ENCODE results near the gene MYCBP. TPM values are rescaled to one million over a fixed set of nuclear protein-coding genes. Genes with fewer than 3 reads are reported as not detected.
"Not testable (repeated sequence)": the region's sequence is repeated elsewhere in the genome, so short reads cannot be mapped to it uniquely, and the experiment has no call there.

MYCBP gene
- polyA plus RNA-seq, 4 donors: 26.8 to 42.2 (median 34.7) TPM

DNA sequence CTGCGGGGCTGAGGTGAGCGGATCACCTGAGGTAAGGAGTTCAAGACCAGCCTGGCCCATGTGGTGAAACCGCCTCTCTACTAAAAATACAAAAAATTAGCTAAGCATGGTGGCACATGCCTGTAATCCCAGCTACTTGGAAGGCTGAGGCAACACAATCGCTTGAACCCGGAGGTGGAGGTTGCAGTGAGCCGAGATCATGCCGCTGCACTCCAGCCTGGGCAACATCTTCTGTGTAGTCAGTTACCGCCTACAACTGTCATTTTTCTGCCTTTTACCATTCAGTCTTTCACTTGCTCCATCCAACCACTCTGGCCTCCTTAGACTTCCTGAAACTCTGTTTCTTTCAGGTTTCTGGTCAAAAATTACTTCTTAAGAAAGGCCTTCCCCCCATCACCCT, 2.2 kb downstream of the MYCBP start:
- no peak for DNase-seq (ENCODE audit: low read depth in 4 of 4, low spot score in 2 of 4)

DNA sequence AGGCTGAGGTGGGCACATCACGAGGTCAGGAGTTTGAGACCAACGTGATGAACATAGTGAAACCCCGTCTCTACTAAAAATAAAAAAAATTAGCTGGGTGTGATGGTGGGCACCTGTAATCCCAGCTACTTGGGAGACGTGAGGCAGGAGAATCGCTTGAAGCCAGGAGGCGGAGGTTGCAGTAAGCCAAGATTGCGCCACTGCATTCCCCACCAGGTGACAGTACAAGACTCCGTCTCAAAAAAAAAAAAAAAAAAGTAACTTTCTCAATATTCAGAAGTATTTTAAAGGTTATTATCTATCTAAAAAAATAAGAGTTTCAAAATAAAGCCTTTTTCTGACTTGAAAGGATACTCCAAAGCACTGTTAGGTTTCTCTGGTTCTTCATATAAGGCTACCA, 5.9 kb downstream of the MYCBP start:
- DNase-seq (ENCODE audit: low read depth in 4 of 4, low spot score in 2 of 4): no peak

DNA sequence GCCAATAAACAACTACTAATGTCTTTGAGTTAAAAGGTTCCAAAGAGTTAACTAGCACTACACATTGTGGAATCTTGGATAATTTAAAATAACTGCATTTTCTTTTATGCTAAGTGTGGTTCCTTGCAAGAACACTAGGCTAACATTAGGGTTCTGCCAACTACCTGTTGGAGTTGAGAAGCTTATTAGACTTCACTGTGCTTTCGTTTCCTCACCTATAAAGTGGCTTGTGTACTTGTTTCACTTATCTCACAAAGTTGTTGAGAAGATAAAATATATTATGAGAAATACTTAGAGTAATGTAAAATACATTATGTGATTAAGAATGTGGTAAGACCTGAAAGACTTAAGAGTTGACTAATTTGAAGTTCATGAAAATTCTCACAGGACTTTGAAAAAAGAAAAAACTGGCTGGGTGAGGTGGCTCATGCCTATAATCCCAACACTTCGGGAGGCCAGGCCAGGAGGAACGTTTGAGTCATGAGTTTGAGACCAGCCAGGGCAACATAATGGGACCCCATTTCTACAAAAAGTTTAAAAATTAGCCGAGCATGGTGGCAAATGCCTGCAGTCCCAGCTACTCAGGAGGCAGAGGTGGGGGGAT, 7.9 kb downstream of the MYCBP start:
- no peak for DNase-seq (ENCODE audit: low read depth in 4 of 4, low spot score in 2 of 4)

DNA sequence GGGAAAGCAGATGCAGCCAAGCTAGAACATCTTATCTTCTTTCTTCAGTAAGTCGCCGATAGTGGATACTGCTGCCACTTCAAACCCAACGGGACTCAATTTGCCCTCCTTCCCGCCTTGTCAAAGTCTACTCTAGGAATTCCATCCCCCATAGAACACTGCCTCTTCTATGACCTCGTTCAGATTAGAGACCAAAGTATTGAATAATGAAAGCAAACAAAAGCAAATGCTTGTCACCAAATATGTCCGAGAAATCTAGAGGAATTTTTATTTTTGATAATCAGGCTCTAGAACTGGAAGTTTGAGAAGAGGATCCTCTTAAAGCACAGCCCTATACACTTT, 12.7 kb downstream of the MYCBP start:
- no peak for DNase-seq (ENCODE audit: low read depth in 4 of 4, low spot score in 2 of 4)

DNA sequence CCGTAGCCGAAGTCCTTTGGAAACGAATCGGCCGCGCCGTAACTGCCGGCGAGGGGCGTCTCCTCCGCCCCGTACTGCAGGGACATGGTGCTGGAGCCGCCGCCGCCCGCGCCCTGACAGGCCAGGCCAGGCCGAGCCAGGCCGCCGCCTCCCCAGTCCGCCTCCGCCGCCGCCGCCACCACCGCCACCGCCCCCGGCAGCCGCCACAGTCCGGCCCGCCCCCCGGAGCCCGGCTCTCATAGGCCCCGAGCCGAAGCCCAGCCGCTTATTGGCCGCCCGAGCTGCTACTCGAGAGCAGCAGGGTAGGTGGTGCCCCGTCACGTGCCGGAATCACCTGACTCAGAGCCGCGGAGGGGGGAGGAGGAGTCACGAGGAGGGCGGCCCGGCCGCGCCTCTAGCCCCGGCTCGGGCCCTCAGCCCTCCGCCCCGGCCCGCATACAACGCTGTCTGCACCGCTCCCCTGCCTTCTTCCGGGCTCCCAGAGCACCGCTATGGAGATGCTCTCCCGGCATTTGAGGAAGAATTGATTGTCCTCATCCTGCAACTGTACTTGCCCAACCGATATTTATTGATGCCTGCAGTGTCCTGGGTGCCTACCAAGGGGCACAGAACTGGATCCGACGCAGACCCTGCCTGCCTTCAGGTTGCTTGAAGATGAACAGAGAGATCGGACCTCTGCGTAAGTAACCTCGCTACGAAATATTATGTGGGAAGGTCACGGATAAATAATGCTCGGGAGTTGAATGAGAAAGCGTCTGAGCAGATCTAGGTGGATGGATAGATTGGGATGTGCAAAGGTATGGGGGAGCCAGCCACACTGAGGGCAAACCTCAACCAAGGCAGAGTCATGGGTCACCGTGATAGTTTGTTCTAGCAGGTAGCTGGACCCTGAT, 13.3 kb downstream of the MYCBP start, which contains the start of gene RRAGC:
Gene RRAGC (minus strand): TSS at position 212 of the 893 bp plus-strand sequence. CDS start 126 bp downstream, at position 86.
- DNase-seq (ENCODE audit: low read depth in 4 of 4, low spot score in 2 of 4): peak; percentile 70 to 97 (median 92)

DNA sequence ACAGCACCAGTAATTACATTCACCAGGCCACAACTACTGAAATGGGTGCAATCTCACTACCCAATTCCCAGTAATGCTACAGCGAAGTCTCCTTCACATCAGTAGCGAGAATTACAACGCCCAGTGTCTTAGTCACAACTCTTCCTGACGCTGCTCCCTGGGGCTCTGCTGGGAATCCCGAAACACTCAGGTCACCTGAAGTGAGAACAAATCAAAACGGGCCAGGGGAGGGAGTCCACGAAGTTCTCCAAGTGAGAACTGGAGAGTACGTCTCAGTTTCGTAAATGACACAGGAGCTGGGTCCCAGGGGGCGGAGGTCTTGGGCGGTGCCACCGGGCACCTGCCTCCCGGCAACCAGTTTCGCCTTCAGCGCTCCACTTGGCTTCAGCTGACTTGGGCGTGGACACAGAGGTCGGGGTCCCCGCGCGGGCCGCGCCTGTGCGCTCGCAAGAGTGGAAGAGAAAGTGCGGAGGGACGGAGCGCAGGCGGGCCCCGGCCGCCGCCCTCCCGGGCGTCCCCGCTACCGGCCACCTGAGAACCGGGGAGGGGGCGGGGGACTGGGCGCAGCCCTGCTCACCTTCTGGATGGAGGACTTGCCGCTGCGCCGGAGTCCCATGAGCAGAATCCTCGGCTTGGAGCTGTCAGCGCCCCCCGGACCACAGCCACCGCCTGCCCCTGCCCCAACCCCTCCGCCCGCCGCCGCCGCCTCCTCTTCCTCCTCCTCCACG, 14.2 kb downstream of the MYCBP start:
- peak in 1 of 4 donors; percentile 41 for DNase-seq (ENCODE audit: low read depth in 4 of 4, low spot score in 2 of 4)

DNA sequence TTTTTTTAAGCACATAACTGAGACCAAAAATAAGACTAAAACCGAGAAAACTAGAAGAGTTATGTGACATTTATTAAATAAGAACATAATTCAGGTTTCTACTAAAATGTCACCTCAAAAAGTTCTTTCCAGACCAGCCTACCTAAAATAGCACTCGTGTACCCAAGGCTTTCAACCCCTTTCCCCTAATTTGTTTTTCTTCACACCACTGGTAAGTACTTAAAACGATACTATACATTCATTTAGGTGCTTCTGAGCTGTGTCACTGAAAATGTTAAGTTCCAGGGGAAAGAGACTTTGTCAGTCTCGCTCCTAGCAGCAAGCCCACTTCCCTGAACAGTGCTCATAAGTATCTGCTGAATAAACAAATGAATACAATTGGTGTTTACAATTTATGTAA, 20.4 kb downstream of the MYCBP start:
- DNase-seq (ENCODE audit: low read depth in 4 of 4, low spot score in 2 of 4): no peak

DNA sequence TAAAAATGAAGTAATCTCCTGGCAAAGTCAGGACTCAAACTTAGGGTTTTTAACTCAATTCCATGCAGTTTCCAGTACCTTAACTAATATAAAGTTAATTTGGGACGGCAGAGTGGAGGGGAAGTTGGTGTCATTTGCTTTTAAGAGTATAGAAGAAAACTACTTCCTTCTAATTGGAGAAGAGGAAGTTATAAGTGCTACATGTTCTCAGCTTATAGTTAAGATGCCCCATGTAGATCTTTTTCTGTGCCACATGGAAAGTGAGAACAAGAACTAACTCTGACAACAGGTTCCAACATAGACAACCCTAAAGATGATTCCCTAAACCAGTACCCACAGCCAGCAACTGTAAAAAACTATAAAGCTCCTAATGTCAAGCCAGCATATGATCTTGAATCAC, 25.1 kb downstream of the MYCBP start:
- no peak for DNase-seq (ENCODE audit: low read depth in 4 of 4, low spot score in 2 of 4)

DNA sequence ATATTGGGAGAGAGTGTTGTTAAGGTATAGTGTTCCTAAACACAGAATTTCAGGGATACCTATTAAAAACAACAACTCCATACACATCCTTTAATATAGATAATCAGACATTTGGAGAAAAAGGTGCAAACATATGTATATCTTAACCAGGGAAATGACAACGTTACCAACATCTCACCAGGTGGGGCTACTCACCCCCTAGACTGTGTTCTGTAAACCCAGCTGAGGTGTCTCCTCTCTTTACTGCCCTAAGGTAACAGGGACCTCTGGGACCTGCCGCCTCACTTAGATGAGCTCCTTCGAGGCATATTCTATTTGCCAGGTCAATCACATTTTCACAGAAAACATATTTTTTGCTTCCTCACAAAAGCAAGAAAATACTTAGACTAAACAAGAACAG, 26.9 kb downstream of the MYCBP start:
- no peak for DNase-seq (ENCODE audit: low read depth in 4 of 4, low spot score in 2 of 4)

DNA sequence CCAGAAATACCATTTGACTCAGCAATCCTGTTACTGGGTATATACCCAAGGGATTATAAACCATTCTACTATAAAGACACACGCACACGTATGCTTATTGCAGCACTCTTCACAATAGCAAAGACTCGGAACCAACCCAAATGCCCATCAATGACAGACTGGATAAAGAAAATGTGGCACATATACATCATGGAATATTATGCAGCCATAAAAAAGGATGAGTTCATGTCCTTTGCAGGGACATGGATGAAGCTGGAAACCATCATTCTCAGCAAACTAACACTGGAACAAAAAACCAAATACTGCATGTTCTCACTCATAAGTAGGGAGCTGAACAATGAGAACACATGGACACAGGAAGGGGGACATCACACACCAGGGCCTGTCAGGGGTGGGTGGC, 28.1 kb downstream of the MYCBP start:
- not testable (repeated sequence) for DNase-seq (ENCODE audit: low read depth in 4 of 4, low spot score in 2 of 4)

DNA sequence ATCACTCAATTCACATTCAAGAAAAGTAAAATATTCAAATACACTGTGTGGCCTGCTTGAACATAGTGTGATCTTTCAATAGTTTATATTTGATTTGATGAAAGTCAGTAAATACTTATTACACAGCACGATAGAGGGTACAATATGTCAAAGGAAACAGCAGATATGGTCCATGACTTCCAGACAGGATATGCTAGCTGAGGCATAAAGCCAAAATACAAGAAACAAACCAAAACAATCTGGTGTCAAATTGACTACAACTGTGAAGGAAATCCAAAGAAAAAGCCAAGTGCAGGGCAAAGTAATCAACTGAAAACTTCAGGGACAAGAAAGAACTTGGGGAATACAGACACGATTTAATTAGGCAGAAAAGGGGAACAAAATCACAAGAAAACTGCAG, 32.9 kb downstream of the MYCBP start:
- no peak for DNase-seq (ENCODE audit: low read depth in 4 of 4, low spot score in 2 of 4)

DNA sequence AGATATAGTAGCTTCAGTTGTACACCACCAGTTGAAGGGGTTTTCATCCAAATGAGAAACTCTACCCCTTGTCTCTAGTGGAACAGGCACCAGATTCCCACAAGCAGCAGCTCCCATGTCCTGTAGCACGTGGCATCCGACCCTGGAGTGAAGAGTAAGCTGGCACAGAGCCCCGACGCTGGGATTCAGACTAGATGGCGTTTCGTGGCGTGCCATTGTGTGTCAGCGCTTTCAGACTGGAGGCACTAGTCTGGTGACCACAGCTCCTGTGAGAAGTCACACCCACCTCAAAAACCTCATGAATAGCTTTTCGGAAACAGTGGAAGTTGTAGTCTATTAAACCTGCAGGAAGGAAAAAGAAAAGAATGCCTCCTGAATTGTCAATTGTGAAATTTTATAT, 33.8 kb downstream of the MYCBP start:
- no peak for DNase-seq (ENCODE audit: low read depth in 4 of 4, low spot score in 2 of 4)

DNA sequence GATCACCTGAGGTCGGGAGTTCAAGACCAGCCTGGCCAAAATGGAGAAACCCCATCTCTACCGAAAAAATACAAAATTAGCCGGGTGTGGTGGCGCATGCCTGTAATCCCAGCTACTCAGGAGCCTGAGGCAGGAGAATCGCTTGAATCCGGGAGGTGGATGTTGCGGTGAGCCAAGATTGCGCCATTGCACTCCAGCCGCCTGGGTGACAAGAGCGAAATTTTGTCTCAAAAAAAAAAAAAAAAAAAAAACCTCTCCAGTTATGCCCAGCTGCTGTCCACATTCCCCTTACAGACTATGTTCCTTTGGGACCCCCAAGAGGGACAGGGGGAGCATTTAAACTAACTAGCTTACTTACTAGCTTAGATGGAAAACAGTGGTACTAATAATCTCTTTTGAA, 36.8 kb downstream of the MYCBP start:
- not testable (repeated sequence) for DNase-seq (ENCODE audit: low read depth in 4 of 4, low spot score in 2 of 4)

DNA sequence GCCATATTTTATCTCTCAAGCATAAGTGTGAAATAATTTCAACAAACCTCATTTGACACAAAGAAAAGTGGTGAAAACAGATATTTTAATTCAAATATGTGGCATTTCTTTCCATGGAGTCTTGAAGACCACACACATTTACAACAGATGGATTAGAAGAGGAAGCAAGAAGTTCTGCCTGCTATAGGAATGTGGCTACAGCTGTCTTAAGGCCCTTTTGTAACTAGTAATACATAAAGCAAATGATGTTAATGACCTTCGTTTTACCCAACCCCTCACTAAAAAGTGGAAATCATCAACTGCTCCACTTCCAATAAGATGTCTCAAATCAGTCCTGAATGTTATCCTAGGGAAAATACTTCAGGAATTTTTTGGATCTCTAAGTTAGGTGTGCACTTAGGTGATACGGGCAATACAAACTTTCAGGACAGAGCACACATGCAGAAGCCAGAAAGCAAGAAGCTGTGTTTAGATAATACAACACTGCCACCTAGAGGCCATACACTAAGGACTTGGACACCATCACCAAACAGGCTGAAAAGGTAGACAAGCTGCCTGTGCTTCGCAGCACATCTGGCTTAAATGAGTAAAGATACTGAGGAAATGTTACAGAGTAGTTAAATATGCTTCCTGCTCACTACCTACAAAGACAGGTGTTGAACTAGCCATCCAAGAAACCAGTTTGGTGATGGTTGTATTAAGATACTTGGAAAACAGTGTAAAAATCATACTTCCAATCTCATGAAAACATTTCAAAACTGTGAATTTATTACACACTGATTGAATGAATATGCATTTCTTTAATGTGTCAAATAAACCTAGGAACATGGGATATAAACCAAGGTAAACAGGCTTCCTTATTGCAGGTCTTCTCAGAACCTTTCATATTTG, 38.0 kb downstream of the MYCBP start:
- peak; percentile 58 to 85 (median 76) for DNase-seq (ENCODE audit: low read depth in 4 of 4, low spot score in 2 of 4)

DNA sequence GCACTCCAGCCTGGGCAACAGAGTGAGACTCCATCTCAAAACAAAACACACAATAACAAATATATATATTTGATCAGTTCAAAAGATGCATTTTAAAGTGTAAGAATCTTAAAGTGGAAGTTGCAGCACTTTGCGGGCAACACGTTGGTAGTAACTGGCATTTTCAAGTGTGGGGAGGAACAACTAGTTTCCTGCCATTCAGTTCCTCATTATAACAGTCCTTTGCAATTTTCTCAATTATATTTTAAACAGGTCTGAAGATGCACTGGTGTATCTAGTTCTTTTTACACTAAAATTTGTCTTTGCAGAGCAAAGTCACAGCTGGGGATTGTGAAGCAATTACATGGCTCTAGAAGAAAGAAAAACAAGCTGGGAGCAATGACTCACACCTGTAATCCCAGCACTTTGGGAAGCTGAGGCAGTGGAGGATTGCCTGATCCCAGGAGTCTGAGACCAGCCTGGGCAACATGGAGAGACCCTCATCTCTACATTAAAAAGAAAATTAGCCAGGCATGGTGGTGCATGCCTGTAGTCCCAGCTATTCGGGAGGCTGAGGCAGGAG, 38.8 kb downstream of the MYCBP start:
- DNase-seq (ENCODE audit: low read depth in 4 of 4, low spot score in 2 of 4): no peak

DNA sequence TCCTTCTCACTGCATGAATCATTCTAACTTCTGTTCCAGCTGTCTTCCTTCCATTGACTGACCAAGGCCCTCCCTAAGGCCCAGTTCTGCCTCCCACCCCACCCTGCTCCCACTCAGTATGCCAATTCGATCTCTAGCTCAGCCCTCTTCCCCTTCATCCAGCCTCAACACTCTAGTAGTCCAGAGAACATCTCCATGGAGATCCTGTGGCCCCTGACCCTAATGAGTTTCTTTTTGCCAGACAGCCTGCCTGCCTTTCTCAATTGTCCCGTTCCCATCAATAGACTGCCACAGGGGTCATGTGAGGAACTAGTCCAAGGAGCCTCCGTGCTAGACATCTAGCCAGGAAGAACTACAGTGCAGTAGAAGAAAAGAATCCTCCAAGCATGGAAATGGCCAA, 40.0 kb downstream of the MYCBP start:
- no peak for DNase-seq (ENCODE audit: low read depth in 4 of 4, low spot score in 2 of 4)

DNA sequence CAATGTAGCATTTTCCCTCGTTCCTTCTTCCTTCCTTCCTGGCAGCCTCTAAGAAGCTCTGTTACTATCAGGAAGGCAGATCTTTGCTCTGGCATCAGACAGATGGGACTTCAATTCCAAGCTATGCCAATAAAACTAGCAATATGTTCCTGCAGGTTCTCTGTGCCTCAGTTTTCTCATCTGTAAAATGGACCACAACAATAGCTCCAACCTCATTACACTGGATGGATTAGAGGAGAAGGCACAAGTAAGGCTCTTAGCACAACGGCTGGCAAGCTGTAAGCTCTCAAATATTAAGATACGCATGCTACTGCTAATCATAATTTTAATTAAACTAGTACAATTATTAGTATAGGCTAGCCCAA, 40.8 kb downstream of the MYCBP start:
- no peak for DNase-seq (ENCODE audit: low read depth in 4 of 4, low spot score in 2 of 4)

DNA sequence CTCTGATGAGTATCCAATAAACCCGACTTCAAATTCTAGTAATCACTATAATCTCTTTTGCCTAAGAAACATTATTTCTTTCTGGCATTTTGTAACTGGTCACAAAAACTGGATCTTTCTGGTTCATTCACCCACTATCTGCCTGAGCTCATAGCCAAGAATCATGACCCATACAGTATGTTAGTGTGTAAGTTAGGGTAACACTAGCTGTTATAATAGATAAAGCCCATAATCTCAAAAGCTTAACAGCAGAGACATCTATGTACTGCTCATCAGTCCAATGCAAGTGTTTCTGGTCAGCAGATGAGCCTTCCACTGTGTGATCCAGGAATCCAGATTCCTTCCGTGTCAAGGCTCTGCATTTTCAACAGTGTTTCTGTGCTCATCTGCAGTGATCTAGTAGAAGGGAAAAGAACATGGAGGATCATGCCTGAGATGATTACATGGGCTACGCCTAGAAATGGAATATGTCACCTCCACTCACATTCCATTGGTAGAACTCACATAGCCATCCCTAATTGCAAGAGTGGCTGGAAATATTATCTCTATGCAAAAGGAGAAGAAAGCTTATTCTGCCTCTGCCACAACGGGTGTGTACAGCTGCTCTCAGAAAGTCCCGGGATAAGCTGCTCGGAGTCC, 41.3 kb downstream of the MYCBP start:
- DNase-seq (ENCODE audit: low read depth in 4 of 4, low spot score in 2 of 4): no peak

DNA sequence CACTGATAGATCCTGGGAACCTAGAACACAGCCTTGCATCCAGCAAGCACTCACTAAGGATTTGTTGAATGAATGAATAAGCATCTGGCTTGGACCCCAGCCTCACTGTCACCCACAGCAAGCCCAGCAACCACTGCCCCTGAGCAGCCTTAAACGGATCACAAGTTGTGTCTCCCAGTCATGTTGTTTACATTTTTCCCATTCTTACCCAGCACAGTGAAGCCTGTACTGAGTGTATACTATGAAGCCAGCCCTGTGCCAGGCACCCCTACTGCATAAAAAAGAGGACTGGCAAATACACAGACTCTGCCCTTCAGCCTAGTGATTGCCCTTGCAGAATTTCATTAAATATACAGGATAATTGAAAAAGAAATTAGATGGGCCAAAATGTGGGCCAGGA, 43.8 kb downstream of the MYCBP start:
- no peak for DNase-seq (ENCODE audit: low read depth in 4 of 4, low spot score in 2 of 4)

DNA sequence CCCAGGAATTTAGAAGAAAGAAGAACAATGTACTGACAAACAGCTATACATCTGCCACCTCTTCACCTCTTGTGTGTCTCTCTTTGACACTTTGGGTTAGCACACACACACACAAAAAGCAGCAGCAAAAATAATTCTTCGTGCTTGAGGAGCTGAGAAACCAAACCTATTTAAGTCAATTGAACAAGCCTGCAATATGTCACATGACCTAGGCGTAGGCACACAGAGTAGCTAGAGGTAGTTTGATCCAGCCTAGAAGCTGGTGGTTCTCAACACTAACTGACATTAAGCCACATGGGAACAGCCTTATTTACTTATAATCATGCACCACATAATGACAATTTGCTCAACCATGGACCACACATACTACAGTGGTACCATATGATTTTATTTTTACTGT, 45.8 kb downstream of the MYCBP start:
- DNase-seq (ENCODE audit: low read depth in 4 of 4, low spot score in 2 of 4): no peak
